Lung (tissue), 12 donors: ENCODE data around the gene TTI1. TPM values are rescaled to one million over a fixed set of nuclear protein-coding genes. Genes with fewer than 3 reads are reported as not detected.

Experiments used
- ATAC-seq: fragments of 200-7000 bp; cut with Tn5 transposase; one replicate; pipeline ENCODE4 v1.9.1; 2020; ENCODE audit warnings: moderate number of reproducible peaks; ENCODE audit not compliant: insufficient read depth, low FRiP score
- DNase-seq, 3 donors: peaks; one replicate each; pipeline ENCODE4 v3.0.0-alpha.2; 2013 to 2017
- H3K27ac ChIP-seq, 2 donors: one replicate each; pipeline ENCODE4 v1.5.1; 2013; ENCODE audit warnings: mild to moderate bottlenecking in 2 of 2, moderate library complexity in 2 of 2, control low read depth in 1 of 2, inconsistent platforms in 1 of 2, low read depth in 1 of 2, low read length in 1 of 2
- H3K27me3 ChIP-seq, 3 donors: one replicate each; pipeline ENCODE4 v1.5.1; 2013; ENCODE audit warnings: low read length in 2 of 3; ENCODE audit not compliant: control insufficient read depth in 3 of 3, insufficient read depth in 3 of 3
- H3K36me3 ChIP-seq, 4 donors: one replicate each; pipeline ENCODE4 v1.5.1; 2013; ENCODE audit warnings: low read length in 4 of 4, mild to moderate bottlenecking in 1 of 4, moderate library complexity in 1 of 4; ENCODE audit not compliant: control insufficient read depth in 4 of 4, insufficient read depth in 4 of 4
- H3K4me1 ChIP-seq, 5 donors: one replicate each; pipeline ENCODE4 v1.5.1; 2013; ENCODE audit warnings: low read length in 5 of 5, mild to moderate bottlenecking in 2 of 5, moderate library complexity in 1 of 5; ENCODE audit not compliant: control insufficient read depth in 5 of 5, insufficient read depth in 5 of 5
- H3K4me3 ChIP-seq: one replicate; pipeline ENCODE4 v1.5.1; 2013; ENCODE audit warnings: mild to moderate bottlenecking, control low read depth, moderate library complexity
- H3K9ac ChIP-seq, 2 donors: one replicate each; pipeline ENCODE4 v1.5.1; 2013; ENCODE audit warnings: low read length in 2 of 2, control low read depth in 1 of 2; ENCODE audit not compliant: insufficient read depth in 1 of 2
- H3K9me3 ChIP-seq, 4 donors: one replicate each; pipeline ENCODE4 v1.5.1; 2013; ENCODE audit warnings: low read length in 3 of 4, mild to moderate bottlenecking in 1 of 4, moderate library complexity in 1 of 4; ENCODE audit not compliant: control insufficient read depth in 4 of 4, insufficient read depth in 3 of 4
- CTCF ChIP-seq: IDR thresholded peaks from 2 replicates; pipeline ENCODE4 v1.5.1; 2012; ENCODE audit warnings: mild to moderate bottlenecking; ENCODE audit errors: control extremely low read depth, extremely low read depth
- WGBS, 2 donors: extraction: QIAGEN DNeasy Blood & Tissue Kit; methylation state at CpG; one replicate each; pipeline ENCODE4 v1.1.7; 2013; 5-methylcytosine and 5-hydroxymethylcytosine counted together
- polyA plus RNA-seq, 2 donors: library from polyadenylated mRNA; stranded (reverse); fragments of 200-250 nt; gene quantifications; one replicate each; pipeline ENCODE4 v1.2.1, GENCODE V29; 2013
- total RNA-seq, 2 donors: library from RNA; depleted of rRNA in 1 of 2; stranded (reverse); fragments of >200 nt in 1 of 2; gene quantifications; one replicate each; pipeline ENCODE4 v1.2.1, GENCODE V29; 2014 to 2021
- donor health status: control.
- donor health status: control.
- donor health status: Bipolar disorder and iron deficiency.
- donor health status: healthy.
- donor health status: DM: yes; HTN: yes; CAD: no.

The TTI1 gene
- total and polyA plus RNA-seq, 4 donors: 6.7 to 33.8 (median 15.5) TPM

- Histone ChIP-seq H3K4me1 (peaks cover 0 to 10% (median 3%) of the 10 kb centered on the region in 5 donors), H3K27ac (no peak overlapping the region), H3K27me3 (no peaks in the 10 kb centered on the region), H3K9ac (no peak overlapping the region), H3K9me3 (peaks cover 0 to 2% (median 0%) of the 10 kb centered on the region in 4 donors), H3K4me3 (no peak overlapping the region), H3K36me3 (peaks cover 0 to 12% (median 4%) of the 10 kb centered on the region in 4 donors)
- WGBS, 2 donors: 93 to 94% methylated on average over 16 of the region's 16 CpGs
- DNase-seq: no peak
- TF ChIP-seq CTCF: no peak
- no peak for ATAC-seq
Measured at GRCh38 chr20:37979021-37979985, 54.0 kb downstream of the TTI1 start.

GRCh38 chr20:37977786-37978185, 55.5 kb downstream of the TTI1 start:
- Histone ChIP-seq H3K4me1 (no peaks in the 10 kb centered on the region), H3K9ac (no peak overlapping the region), H3K36me3 (peaks cover 0 to 6% (median 2%) of the 10 kb centered on the region in 4 donors), H3K27me3 (no peaks in the 10 kb centered on the region), H3K9me3 (no peaks in the 10 kb centered on the region), H3K27ac (no peak overlapping the region), H3K4me3 (no peak overlapping the region)
- WGBS, 2 donors: 79 to 81% methylated on average over 6 of the region's 6 CpGs
- DNase-seq: no peak
- no peak for ATAC-seq
- TF ChIP-seq CTCF: no peak

- H3K9me3 ChIP-seq: no peaks in the 10 kb centered on the region
- ATAC-seq (no peak), DNase-seq (no peak)
- no peaks in the 10 kb centered on the region for H3K27me3 ChIP-seq
- WGBS, 2 donors: 35 to 43% methylated on average over 8 to 12 of the region's 12 CpGs
- H3K4me3 ChIP-seq: no peak overlapping the region
- no peak for TF ChIP-seq CTCF
- no peaks in the 10 kb centered on the region for H3K4me1 ChIP-seq
- H3K27ac ChIP-seq: no peak overlapping the region
- H3K36me3 ChIP-seq: peaks cover 0 to 6% (median 2%) of the 10 kb centered on the region in 4 donors
- H3K9ac ChIP-seq: no peak overlapping the region
Measured at GRCh38 chr20:37977338-37977737, 55.9 kb downstream of the TTI1 start.
